CD14-positive monocyte (primary cell): ENCODE results near the gene PRXL2B. TPM values are rescaled to one million over a fixed set of nuclear protein-coding genes. Genes with fewer than 3 reads are reported as not detected.

Experiments used
- DNase-seq, 3 donors: peaks; one replicate each; pipeline ENCODE4 v3.0.0-alpha.2; 2011 to 2022
- H2AFZ ChIP-seq: 2 replicates; pipeline ENCODE4 v1.6.0; 2012; ENCODE audit warnings: mild to moderate bottlenecking, low read depth, low read length, inconsistent platforms; ENCODE audit not compliant: insufficient read depth, poor library complexity, severe bottlenecking
- H3K27ac ChIP-seq, 2 donors: 1 replicate in 1 of 2; 2 replicates in 1 of 2; pipeline ENCODE4 v1.5.1; 2012 to 2013; ENCODE audit warnings: low read length in 2 of 2, control low read depth in 1 of 2, inconsistent platforms in 1 of 2, low read depth in 1 of 2, mild to moderate bottlenecking in 1 of 2
- H3K27me3 ChIP-seq, 2 donors: one replicate each; pipeline versions ENCODE4 v1.6.0 to v1.6.1; 2011 to 2013; ENCODE audit warnings: low read length in 2 of 2; ENCODE audit not compliant: control insufficient read depth in 2 of 2, insufficient read depth in 2 of 2
- H3K36me3 ChIP-seq, 2 donors: replicated peaks in 1 of 2; 1 replicate in 1 of 2; 2 replicates in 1 of 2; pipeline versions ENCODE4 v1.5.1 to v1.6.1; 2012 to 2013; ENCODE audit warnings: low read length in 2 of 2, control low read depth in 1 of 2, inconsistent platforms in 1 of 2, mild to moderate bottlenecking in 1 of 2; ENCODE audit not compliant: insufficient read depth in 2 of 2, control insufficient read depth in 1 of 2
- H3K4me1 ChIP-seq, 2 donors: 1 replicate in 1 of 2; 2 replicates in 1 of 2; pipeline versions ENCODE4 v1.5.1 to v1.6.1; 2012 to 2013; ENCODE audit warnings: low read length in 2 of 2, control low read depth in 1 of 2, inconsistent platforms in 1 of 2, mild to moderate bottlenecking in 1 of 2, moderate library complexity in 1 of 2; ENCODE audit not compliant: insufficient read depth in 2 of 2, control insufficient read depth in 1 of 2
- H3K4me2 ChIP-seq: replicated peaks from 2 replicates; pipeline ENCODE3; 2012; ENCODE audit warnings: low read length, moderate library complexity, mild to moderate bottlenecking; ENCODE audit not compliant: poor library complexity, severe bottlenecking; ENCODE audit errors: extremely low read depth
- H3K4me3 ChIP-seq, 3 experiments: fragments of 200-600 bp in 1 of 3; sonication (generic) in 1 of 3; replicated peaks in 1 of 3; 1 replicate in 2 of 3; 2 replicates in 1 of 3; pipeline ENCODE4 v1.5.1; 2011 to 2013; ENCODE audit warnings: low read length in 3 of 3, mild to moderate bottlenecking in 3 of 3, control low read depth in 2 of 3, low read depth in 2 of 3, inconsistent platforms in 1 of 3, moderate library complexity in 1 of 3
- H3K79me2 ChIP-seq: 2 replicates; pipeline ENCODE4 v1.6.0; 2012; ENCODE audit warnings: mild to moderate bottlenecking, control low read depth, inconsistent platforms, low read length, moderate library complexity; ENCODE audit not compliant: insufficient read depth
- H3K9ac ChIP-seq: 2 replicates; pipeline ENCODE4 v1.6.0; 2017; ENCODE audit warnings: low read length, mild to moderate bottlenecking; ENCODE audit not compliant: insufficient read depth, poor library complexity, severe bottlenecking
- H3K9me3 ChIP-seq, 2 donors: replicated peaks in 1 of 2; 1 replicate in 1 of 2; 2 replicates in 1 of 2; pipeline versions ENCODE4 v1.5.1 to v1.6.1; 2012 to 2013; ENCODE audit warnings: low read length in 2 of 2, control low read depth in 1 of 2; ENCODE audit not compliant: control insufficient read depth in 1 of 2, insufficient read depth in 1 of 2
- H4K20me1 ChIP-seq: 2 replicates; pipeline ENCODE4 v1.6.0; 2012; ENCODE audit warnings: mild to moderate bottlenecking, low read length, control low read depth, moderate library complexity; ENCODE audit not compliant: insufficient read depth
- H3K27ac Mint-ChIP-seq, 7 donors: one replicate each; pipeline ENCODE4 v1.8.0; 2020; ENCODE audit warnings: mild to moderate bottlenecking in 7 of 7, mixed read lengths in 7 of 7, moderate library complexity in 6 of 7, inconsistent platforms in 2 of 7
- H3K27me3 Mint-ChIP-seq, 3 donors: one replicate each; pipeline ENCODE4 v1.8.0; 2021 to 2022; ENCODE audit warnings: low read depth in 3 of 3, mild to moderate bottlenecking in 3 of 3, mixed read lengths in 3 of 3, moderate library complexity in 3 of 3, inconsistent platforms in 1 of 3
- H3K36me3 Mint-ChIP-seq, 2 donors: one replicate each; pipeline ENCODE4 v1.8.0; 2020; ENCODE audit warnings: mixed read lengths in 2 of 2, inconsistent platforms in 1 of 2, mild to moderate bottlenecking in 1 of 2
- H3K4me1 Mint-ChIP-seq: one replicate; pipeline ENCODE4 v1.8.0; 2020; ENCODE audit warnings: mild to moderate bottlenecking, mixed read lengths
- H3K4me3 Mint-ChIP-seq, 2 donors: one replicate each; pipeline ENCODE4 v1.8.0; 2020; ENCODE audit warnings: mild to moderate bottlenecking in 2 of 2, mixed read lengths in 2 of 2, moderate library complexity in 1 of 2
- H3K9me3 Mint-ChIP-seq, 7 donors: one replicate each; pipeline ENCODE4 v1.8.0; 2020 to 2022; ENCODE audit warnings: mixed read lengths in 7 of 7, mild to moderate bottlenecking in 6 of 7, moderate library complexity in 6 of 7, inconsistent platforms in 2 of 7
- WGBS: methylation state at CpG from one replicate; pipeline ENCODE4 v1.1.5; 2013; ENCODE audit warnings: missing lambda C conversion rate; ENCODE audit not compliant: insufficient coverage; 5-methylcytosine and 5-hydroxymethylcytosine counted together
- intact Hi-C, 2 donors: fragments of 100-400 bp; cut with micrococcal nuclease; formaldehyde crosslinking; loops; one replicate each; pipeline versions ENCODE4 v1.15.0 to v1.15.1; 2023
- polyA plus RNA-seq, 3 donors: library from polyadenylated mRNA; depleted of rRNA in 1 of 3; unstranded in 2 of 3; stranded (reverse) in 1 of 3; fragments of 300-500 nt in 2 of 3; fragments of >200 nt in 1 of 3; fragmentation: Illumina TruSeq in 2 of 3; gene quantifications; 1 replicate in 2 of 3; 2 replicates in 1 of 3; pipeline ENCODE4 v1.2.3, GENCODE V29; 2012 to 2021
- TF ChIP-seq, protein P1 (sequence below): fragments of 200-600 bp; IDR thresholded peaks from one replicate; pipeline ENCODE4 v1.8.0; 2022; ENCODE audit warnings: antibody characterized with exemption, mild to moderate bottlenecking

Gene PRXL2B
- polyA plus RNA-seq, 3 donors = 3.6 to 8.8 (median 6.0) TPM

DNA sequence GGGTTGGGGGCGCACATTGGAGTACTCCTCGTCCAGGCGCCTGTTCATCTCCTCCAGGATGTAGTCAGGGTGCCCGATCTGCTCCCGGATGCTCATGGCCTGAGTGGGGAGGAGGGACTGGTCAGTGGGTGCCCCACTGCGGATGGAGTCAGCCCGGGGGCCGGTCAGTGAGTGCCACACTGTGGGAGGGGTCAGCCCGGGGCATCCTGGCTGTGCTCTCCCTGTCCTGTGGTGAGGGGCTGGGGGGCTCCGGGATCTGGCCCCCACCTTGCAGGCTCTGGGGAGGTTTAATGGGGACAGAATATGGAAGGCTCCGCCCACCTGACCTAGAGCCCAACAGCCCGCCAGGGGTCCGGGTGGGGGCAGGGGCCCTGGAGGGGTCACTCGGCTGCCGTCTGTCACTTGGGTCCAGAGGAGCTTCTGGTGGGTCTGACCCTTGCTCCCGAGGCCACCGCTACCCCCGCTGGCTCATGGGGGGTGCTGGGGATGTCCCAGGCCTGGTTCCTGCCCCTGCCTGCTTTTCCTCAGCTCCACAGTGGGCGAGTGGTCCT is 8.8 kb downstream of the PRXL2B start:
- intact Hi-C loops = no loop called here
- WGBS = 94% methylated on average over 15 of the region's 19 CpGs
- TF ChIP-seq, protein P1, sequence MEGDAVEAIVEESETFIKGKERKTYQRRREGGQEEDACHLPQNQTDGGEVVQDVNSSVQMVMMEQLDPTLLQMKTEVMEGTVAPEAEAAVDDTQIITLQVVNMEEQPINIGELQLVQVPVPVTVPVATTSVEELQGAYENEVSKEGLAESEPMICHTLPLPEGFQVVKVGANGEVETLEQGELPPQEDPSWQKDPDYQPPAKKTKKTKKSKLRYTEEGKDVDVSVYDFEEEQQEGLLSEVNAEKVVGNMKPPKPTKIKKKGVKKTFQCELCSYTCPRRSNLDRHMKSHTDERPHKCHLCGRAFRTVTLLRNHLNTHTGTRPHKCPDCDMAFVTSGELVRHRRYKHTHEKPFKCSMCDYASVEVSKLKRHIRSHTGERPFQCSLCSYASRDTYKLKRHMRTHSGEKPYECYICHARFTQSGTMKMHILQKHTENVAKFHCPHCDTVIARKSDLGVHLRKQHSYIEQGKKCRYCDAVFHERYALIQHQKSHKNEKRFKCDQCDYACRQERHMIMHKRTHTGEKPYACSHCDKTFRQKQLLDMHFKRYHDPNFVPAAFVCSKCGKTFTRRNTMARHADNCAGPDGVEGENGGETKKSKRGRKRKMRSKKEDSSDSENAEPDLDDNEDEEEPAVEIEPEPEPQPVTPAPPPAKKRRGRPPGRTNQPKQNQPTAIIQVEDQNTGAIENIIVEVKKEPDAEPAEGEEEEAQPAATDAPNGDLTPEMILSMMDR = no peak
- peaks cover 4 to 9% of the 10 kb centered on the region in 2 donors for H3K4me1 ChIP-seq
- no peaks in the 10 kb centered on the region for H3K9me3 ChIP-seq
- Mint-ChIP-seq H3K36me3 (no peaks in the 10 kb centered on the region), H3K4me1 (peaks cover 5% of the 10 kb centered on the region), H3K4me3 (no peak overlapping the region), H3K27ac (no peak overlapping the region), H3K27me3 (peaks cover 6 to 27% (median 9%) of the 10 kb centered on the region in 3 donors), H3K9me3 (peaks cover 0 to 11% (median 3%) of the 10 kb centered on the region in 7 donors)
- no peaks in the 10 kb centered on the region for H4K20me1 ChIP-seq
- H3K36me3 ChIP-seq = no peaks in the 10 kb centered on the region
- no peak overlapping the region for H3K4me2 ChIP-seq
- H2AFZ ChIP-seq = no peak overlapping the region
- DNase-seq = no peak
- no peaks in the 10 kb centered on the region for H3K27me3 ChIP-seq
- H3K27ac ChIP-seq = no peak overlapping the region
- no peak overlapping the region for H3K4me3 ChIP-seq
- no peaks in the 10 kb centered on the region for H3K79me2 ChIP-seq
- H3K9ac ChIP-seq = no peak overlapping the region

DNA sequence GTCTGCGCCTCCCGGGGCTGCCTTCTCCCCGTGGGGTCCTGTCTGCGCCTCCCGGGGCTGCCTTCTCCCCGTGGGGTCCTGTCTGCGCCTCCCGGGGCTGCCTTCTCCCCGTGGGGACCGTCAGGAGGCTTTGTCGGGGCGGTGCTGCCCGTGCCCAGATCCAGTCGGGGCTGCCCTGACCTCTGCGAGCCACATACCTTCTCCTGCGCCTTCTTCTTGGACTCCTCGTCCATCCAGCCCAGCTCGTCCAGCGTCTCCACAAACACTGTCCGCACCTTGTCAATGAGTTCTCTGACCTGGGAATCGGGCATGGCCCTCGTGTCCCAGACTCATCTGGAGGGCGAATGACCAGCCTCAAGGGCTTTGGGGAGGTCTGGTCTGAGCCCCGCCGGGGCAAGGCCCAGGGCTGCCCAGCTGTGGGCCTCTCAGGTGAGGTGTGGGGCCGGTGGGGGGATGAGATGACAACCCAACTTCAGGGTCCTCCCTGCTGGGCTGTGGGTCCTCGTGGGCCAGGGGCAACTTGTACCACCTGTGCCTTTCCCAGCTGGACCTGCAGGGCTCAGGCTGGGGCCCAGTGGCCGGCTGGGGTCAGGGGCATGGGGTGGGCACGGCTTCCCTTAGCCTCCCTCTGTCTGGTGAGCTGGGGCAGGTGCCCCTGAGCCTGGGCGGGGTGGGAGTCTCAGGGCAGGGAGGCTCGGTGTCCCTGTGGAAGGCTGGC is 9.4 kb downstream of the PRXL2B start:
- no peak for DNase-seq
- H3K27ac Mint-ChIP-seq = no peak overlapping the region
- Histone ChIP-seq H3K9me3 (no peaks in the 10 kb centered on the region), H3K4me3 (no peak overlapping the region), H3K9ac (no peak overlapping the region), H3K4me2 (no peak overlapping the region), H3K4me1 (peaks cover 4 to 9% of the 10 kb centered on the region in 2 donors), H3K79me2 (no peaks in the 10 kb centered on the region), H4K20me1 (no peaks in the 10 kb centered on the region), H3K36me3 (no peaks in the 10 kb centered on the region), H3K27me3 (no peaks in the 10 kb centered on the region), H2AFZ (no peak overlapping the region), H3K27ac (no peak overlapping the region)
- 88% methylated on average over 31 of the region's 31 CpGs for WGBS
- no peaks in the 10 kb centered on the region for H3K36me3 Mint-ChIP-seq
- H3K4me3 Mint-ChIP-seq = no peak overlapping the region
- intact Hi-C loops = no loop called here
- TF ChIP-seq, protein P1 = no peak
- H3K9me3 Mint-ChIP-seq = peaks cover 0 to 13% (median 3%) of the 10 kb centered on the region in 7 donors
- peaks cover 6 to 28% (median 9%) of the 10 kb centered on the region in 3 donors for H3K27me3 Mint-ChIP-seq
- peaks cover 5% of the 10 kb centered on the region for H3K4me1 Mint-ChIP-seq
